Fibroblast of peridontal ligament (primary cell): ENCODE data around the gene L1CAM.

Source experiments
- DNase-seq: peaks from one replicate; pipeline ENCODE4 v3.0.0-alpha.2; 2010; ENCODE audit errors: extremely low read depth

Gene L1CAM

GRCh38 chrX:153878345-153878744 is 7.6 kb downstream of the L1CAM start:
- no peak for DNase-seq

DNA sequence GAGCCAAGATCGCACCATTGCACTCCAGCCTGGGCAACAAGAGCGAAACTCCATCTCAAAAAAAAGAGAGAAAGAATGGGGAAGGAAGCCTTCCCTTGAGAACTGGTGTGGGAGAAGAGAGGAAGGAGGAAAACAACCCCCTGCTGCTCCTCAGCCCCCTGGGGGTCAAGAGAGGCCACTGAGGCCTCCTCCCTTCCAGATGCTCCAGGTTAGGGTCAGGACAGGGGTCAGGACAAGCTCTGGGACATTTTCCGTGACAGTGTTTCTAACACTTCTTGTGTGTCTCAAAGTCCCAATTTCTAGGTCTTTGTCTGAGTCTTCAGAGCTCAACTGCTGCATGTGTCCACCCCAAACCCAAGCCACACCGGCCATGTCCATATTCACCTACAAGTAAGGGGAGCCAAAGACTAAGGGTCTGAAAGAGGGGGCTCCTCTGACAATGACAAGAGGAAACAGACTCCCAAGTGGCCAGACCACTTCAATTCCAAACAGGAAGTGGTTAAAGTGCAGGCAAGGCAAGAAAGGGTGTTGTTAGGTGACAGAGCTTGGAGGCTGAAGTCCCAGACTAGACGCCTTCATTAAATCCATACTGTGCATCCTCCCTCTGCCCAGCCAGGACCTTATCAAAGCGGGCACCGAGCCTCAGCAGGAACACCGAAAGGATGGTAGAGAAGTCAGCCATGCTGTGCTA is 8.3 kb downstream of the L1CAM start:
- no peak for DNase-seq

DNA sequence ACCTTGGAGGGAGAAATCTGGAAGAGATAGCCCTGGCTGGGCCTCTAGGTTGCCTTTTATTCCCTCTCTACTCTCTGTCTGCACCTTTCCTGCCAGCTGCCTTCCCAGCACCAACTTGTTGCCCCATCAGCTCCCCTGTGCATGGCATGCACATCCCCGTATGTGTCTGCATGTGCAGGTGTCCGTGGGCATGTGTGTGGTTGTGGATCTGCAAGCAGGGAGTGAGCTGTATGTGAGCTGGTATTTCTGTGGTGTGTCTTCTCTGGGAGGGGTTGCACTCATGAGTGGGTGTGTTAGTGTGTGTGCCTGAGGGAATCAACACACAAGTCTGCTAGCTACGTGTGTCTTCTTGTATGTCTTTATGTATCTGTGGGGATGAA is 9.9 kb downstream of the L1CAM start:
- DNase-seq = no peak

- peak; percentile 10 for DNase-seq
Observed at GRCh38 chrX:153875391-153876111, 10.4 kb downstream of the L1CAM start.

DNA sequence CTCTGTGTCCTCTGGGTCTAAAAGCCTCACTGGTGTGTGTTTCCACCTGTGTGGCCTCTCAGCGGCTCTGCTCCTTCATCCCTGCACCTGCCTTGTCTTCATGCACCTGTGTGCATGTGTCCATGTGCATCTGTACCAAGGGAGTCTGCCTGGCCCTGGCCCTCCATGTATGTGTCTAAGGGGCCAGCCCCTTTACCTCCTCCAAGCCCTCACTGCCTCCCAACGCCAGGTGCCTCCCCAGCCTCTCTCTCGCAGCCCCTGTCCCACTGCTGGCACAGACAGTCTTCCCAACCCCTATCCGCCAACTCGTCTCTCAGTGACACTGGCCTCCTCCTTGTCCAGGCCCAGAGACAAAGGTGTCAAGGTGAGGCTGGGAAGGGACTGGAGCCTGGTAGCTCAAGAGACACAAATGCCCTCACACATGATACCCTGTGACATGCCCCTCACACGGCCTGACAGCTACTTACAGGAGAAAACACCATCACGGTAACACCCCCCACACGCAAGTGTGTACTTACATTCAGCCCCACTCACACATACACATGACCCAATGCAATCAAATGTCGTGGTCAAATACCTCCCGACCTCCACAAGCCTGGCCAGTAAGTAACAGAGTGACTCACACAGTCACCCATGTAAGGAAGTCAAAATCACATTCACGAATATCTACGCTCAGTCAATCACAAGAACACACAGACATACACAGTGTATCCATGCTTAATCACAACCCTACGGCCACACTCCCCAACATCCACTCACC is 11.4 kb downstream of the L1CAM start:
- DNase-seq = no peak

DNA sequence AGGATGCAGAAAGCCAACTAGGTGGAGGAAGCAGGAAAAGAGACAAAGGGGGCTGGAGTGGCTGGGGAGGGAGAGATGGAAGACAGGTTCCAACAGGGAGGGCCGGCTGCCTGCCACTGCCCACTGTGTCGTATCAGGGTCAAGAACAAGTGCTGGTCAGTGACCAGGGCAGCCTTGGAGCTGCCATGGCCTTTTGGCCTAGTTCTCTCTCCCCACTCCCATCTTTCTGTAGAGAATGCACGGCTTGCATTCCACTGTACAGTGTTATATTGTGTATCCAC is 11.9 kb downstream of the L1CAM start:
- no peak for DNase-seq

- no peak for DNase-seq
Observed at GRCh38 chrX:153873282-153874084, 12.5 kb downstream of the L1CAM start.

GRCh38 chrX:153871946-153872878 is 13.8 kb downstream of the L1CAM start:
- no peak for DNase-seq

DNA sequence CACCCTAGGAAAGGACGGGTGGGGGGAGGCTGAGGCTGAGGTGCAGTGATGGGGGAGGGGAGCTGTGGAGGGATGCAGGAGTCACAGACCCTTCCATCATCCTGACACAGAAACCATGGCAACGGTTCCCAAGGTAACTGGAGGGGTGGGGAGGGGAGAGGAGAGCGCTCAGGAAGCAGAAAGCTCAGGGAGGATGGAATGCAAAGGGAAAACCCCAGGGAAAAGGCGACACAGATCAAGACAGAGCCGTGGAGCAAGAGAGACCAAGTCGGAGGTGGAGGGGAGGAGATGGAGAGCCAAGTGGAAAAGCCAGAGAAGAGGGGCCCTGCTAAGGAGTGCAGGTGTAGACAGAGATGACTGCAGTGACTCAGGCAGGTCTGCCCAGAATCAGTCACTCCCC is 14.5 kb downstream of the L1CAM start:
- no peak for DNase-seq

DNA sequence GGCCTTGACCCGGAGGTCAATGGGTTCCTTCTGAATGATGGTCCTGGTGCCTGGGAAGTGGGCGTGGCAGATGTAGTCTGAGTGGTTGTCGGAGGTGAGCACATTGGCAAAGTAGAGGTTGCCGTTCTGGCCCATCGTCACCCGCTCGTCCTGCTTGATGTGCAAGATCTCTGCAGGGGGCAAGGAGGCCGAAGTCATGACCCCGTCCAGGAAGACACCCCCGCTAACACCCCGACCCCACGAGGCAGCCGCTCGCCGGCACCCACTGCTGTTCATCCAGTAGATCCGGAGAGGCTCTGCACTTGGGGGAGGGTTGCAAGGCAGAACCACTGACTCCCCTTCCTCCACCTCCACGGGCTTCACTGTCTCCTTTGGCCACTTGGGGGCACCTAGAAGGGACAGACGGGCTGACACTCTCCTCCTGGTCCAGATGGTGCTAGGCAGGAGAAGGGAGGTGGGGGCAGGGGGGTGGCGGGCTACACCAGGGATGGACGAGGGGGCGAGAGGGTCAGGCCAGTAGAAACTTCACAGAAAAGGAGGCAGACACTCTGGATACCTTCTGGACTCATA is 15.1 kb downstream of the L1CAM start:
- DNase-seq = no peak

GRCh38 chrX:153870288-153870690 is 15.7 kb downstream of the L1CAM start:
- DNase-seq = no peak

- DNase-seq = no peak
Observed at GRCh38 chrX:153869473-153870287, 16.3 kb downstream of the L1CAM start.

GRCh38 chrX:153868576-153869472 is 17.1 kb downstream of the L1CAM start:
- no peak for DNase-seq

DNA sequence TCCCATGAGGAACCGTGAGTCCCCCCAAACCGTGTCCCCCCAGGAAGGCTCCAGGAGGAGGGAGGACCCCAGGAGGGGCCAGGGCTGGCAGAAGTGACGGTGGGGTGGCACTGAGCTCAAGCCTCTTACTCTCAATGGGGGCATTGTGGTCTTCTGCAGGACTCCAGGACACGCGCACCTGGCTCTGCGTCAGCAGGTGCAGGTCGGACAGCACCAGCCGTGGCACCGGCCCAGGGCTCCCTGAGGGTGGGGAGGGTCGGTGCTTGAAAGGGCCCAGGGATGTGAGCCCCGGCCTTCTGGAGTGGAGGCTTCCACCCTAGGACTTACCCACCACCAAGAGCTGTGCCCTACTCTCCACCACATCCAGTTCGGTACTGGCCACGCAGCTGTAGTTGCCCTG is 18.3 kb downstream of the L1CAM start:
- DNase-seq = no peak

GRCh38 chrX:153867139-153867538 is 18.8 kb downstream of the L1CAM start:
- no peak for DNase-seq

GRCh38 chrX:153866302-153867019 is 19.5 kb downstream of the L1CAM start:
- no peak for DNase-seq

DNA sequence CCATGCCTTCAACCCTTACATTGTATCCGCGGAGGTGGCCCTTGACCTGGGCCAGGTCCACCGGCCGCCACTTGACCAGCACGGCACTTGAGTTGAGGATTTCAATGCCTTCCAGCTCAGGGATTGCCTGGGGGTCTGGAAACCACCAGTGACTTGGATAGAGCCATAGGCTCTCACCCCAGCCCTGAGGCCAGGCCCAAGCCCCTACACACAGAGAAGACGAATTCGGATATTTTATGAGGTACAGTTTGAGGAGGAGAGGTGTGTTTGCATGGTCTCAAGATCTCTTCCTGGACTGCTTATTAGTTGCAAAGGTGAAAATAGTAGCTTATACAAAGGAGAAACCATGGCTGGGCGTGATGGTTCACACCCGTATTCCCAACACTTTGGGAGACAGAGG is 20.3 kb downstream of the L1CAM start:
- DNase-seq = no peak

- DNase-seq = no peak
Observed at GRCh38 chrX:153865321-153865580, 20.7 kb downstream of the L1CAM start.
